ENCODE measurements around the gene CD200R1. TPM values are rescaled to one million over a fixed set of nuclear protein-coding genes. Genes with fewer than 3 reads are reported as not detected.

CD200R1 gene
- total and polyA plus RNA-seq, 9 of the 15 experiments (the other 6 are each of a cell fraction or from before 2014, with no cell fraction given) = 0.04 to 0.23 (median 0.09) TPM; not detected in 5

GRCh38 chr3:112965656-112966055, 9.2 kb downstream of the CD200R1 start (continued):
- TF ChIP-seq, protein P1, sequence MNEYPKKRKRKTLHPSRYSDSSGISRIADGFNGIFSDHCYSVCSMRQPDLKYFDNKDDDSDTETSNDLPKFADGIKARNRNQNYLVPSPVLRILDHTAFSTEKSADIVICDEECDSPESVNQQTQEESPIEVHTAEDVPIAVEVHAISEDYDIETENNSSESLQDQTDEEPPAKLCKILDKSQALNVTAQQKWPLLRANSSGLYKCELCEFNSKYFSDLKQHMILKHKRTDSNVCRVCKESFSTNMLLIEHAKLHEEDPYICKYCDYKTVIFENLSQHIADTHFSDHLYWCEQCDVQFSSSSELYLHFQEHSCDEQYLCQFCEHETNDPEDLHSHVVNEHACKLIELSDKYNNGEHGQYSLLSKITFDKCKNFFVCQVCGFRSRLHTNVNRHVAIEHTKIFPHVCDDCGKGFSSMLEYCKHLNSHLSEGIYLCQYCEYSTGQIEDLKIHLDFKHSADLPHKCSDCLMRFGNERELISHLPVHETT (CRISPR knock-in tag; conservative IDR thresholded peaks at IDR 0.05 in 1 of 2, IDR thresholded peaks at IDR 0.05 in 1 of 2) = no peak
- TF ChIP-seq CEBPG (CRISPR knock-in tag; IDR thresholded peaks at IDR 0.05) (no peak), CEBPG (tag; conservative IDR thresholded peaks at IDR 0.05 in 1 of 2, IDR thresholded peaks at IDR 0.05 in 1 of 2) (no peak)

- ChIA-PET CTCF (ENCODE audit: low intra/inter-chr PET ratio) (no interaction called here), POLR2A (no interaction called here)
- no peaks in the 10 kb centered on the region; a peak in 1 of 5 replicates for H3K4me1 ChIP-seq (replicated peaks in 1 of 2; ENCODE audit: control insufficient read depth in 2 of 2, insufficient read depth in 2 of 2, low read length in 2 of 2)
- no TSS peak for BruUV-seq (replicated peaks)
- ATAC-seq = no peak
- no peak overlapping the region for H2AFZ ChIP-seq (ENCODE audit: low read depth, low read length)
- DNase-seq (ENCODE audit: extremely low read depth in 1 of 4, low spot score in 3 of 4) = no peak
- H4K20me1 ChIP-seq (replicated peaks; ENCODE audit: control insufficient read depth, insufficient read depth, low read length) = no peaks in the 10 kb centered on the region
- H3K9ac ChIP-seq (ENCODE audit: insufficient read depth in 1 of 2, low read depth in 2 of 2, low read length in 2 of 2) = no peak overlapping the region
- FAIRE-seq = no peak
- H3K4me3 ChIP-seq = no peak overlapping the region
- intact Hi-C loops (cut with micrococcal nuclease) (no loop called here), in situ Hi-C loops (cut with MboI) (no loop called here)
- no peaks in the 10 kb centered on the region for H3K9me1 ChIP-seq (ENCODE audit: control insufficient read depth, insufficient read depth, low read length)
- H3K27me3 ChIP-seq (ENCODE audit: control insufficient read depth in 2 of 2, insufficient read depth in 2 of 2, low read length in 2 of 2) = no peaks in the 10 kb centered on the region
- H3K4me2 ChIP-seq (ENCODE audit: insufficient read depth, low read length) = no peak overlapping the region
- H3K9me3 ChIP-seq (replicated peaks; ENCODE audit: control insufficient read depth, insufficient read depth, low read depth, low read length) = 0 out of 2 replicates have a peak, but pooled peaks cover 2% of the 10 kb centered on the region
- no peaks in the 10 kb centered on the region for H3K79me2 ChIP-seq (ENCODE audit: control insufficient read depth, insufficient read depth, low read length)
- TF ChIP-seq ZNF668 (CRISPR knock-in tag; IDR thresholded peaks at IDR 0.05) = no peak
- peak; percentile 63 for TF ChIP-seq ZFP36 (IDR thresholded peaks at IDR 0.05; ENCODE audit: low read depth, low read length, partially characterized antibody)
- no peaks in the 10 kb centered on the region for H3K36me3 ChIP-seq (ENCODE audit: control insufficient read depth, insufficient read depth, low read length)
- H3K27ac ChIP-seq (ENCODE audit: extremely low read depth, low read depth, low read length) = no peak overlapping the region
Measured at GRCh38 chr3:112963683-112964082, 11.2 kb downstream of the CD200R1 start.

All from K562 (cell line).